Hepatocyte (in vitro differentiated cells): ENCODE measurements around the gene LRRTM3. TPM values are rescaled to one million over a fixed set of nuclear protein-coding genes. Genes with fewer than 3 reads are reported as not detected.

Experiments
- DNase-seq: peaks from one replicate; pipeline ENCODE4 v3.0.0-alpha.2; 2016; ENCODE audit warnings: low spot score
- H2AFZ ChIP-seq: fragments of 200-600 bp; sonication (generic); 2 replicates; pipeline ENCODE4 v1.6.0; 2016; ENCODE audit warnings: antibody characterized with exemption, mild to moderate bottlenecking
- H3K27ac ChIP-seq: fragments of 200-600 bp; sonication (generic); 2 replicates; pipeline ENCODE4 v1.5.1; 2016; ENCODE audit warnings: mild to moderate bottlenecking
- H3K27me3 ChIP-seq: fragments of 200-600 bp; sonication (generic); 2 replicates; pipeline ENCODE4 v1.6.1; 2016
- H3K36me3 ChIP-seq: fragments of 200-600 bp; sonication (generic); replicated peaks from 2 replicates; pipeline ENCODE4 v1.5.1; 2016; ENCODE audit warnings: low read depth; ENCODE audit not compliant: insufficient read depth
- H3K4me1 ChIP-seq: fragments of 200-600 bp; sonication (generic); 2 replicates; pipeline ENCODE4 v1.5.1; 2016; ENCODE audit warnings: mild to moderate bottlenecking, moderate library complexity; ENCODE audit not compliant: insufficient read depth
- H3K4me2 ChIP-seq: fragments of 200-600 bp; sonication (generic); 2 replicates; pipeline ENCODE4 v1.6.0; 2016
- H3K4me3 ChIP-seq: fragments of 200-600 bp; sonication (generic); 2 replicates; pipeline ENCODE4 v1.5.1; 2016; ENCODE audit warnings: mild to moderate bottlenecking
- H3K79me2 ChIP-seq: fragments of 200-600 bp; sonication (generic); 2 replicates; pipeline ENCODE4 v1.6.0; 2017; ENCODE audit warnings: mild to moderate bottlenecking
- H3K9me2 ChIP-seq: fragments of 200-600 bp; sonication (generic); replicated peaks from 2 replicates; pipeline ENCODE4 v1.6.0; 2017; ENCODE audit warnings: mild to moderate bottlenecking; ENCODE audit not compliant: insufficient read depth
- H3K9me3 ChIP-seq: fragments of 200-600 bp; sonication (generic); 2 replicates; pipeline ENCODE4 v1.5.1; 2016; ENCODE audit warnings: low read depth, mild to moderate bottlenecking
- H4K20me1 ChIP-seq: fragments of 200-600 bp; sonication (generic); 2 replicates; pipeline ENCODE4 v1.6.0; 2016; ENCODE audit warnings: mild to moderate bottlenecking; ENCODE audit not compliant: insufficient read depth, poor library complexity, severe bottlenecking
- EZH2 ChIP-seq: fragments of 200-600 bp; sonication (generic); IDR thresholded peaks from 2 replicates; pipeline ENCODE4 v1.6.1; 2016; ENCODE audit warnings: antibody characterized with exemption, mild to moderate bottlenecking, borderline replicate concordance
- EZH2phosphoT487 ChIP-seq: fragments of 200-600 bp; sonication (generic); IDR thresholded peaks from one replicate; pipeline ENCODE4 v1.6.1; 2018; ENCODE audit warnings: antibody characterized with exemption, mild to moderate bottlenecking, low read depth, moderate library complexity; ENCODE audit not compliant: unreplicated experiment, severe bottlenecking
- WGBS: methylation state at CpG from one replicate; pipeline ENCODE4 v1.1.6; 2016; ENCODE audit warnings: low lambda C conversion rate; ENCODE audit errors: missing lambda C conversion rate; 5-methylcytosine and 5-hydroxymethylcytosine counted together
- polyA plus RNA-seq: library from polyadenylated mRNA; unstranded; fragments of >200 nt; fragmentation: Nextera tagmentation; extraction: Ambion mirVana; gene quantifications from 2 replicates; pipeline ENCODE4 v1.2.1, GENCODE V29; 2016
- total RNA-seq: library from RNA; depleted of rRNA; stranded (reverse); fragments of >200 nt; gene quantifications from 2 replicates; pipeline ENCODE4 v1.2.3, GENCODE V29; 2014
- TF ChIP-seq, protein P1 (sequence below): fragments of 200-600 bp; sonication (generic); IDR thresholded peaks from 2 replicates; pipeline ENCODE4 v1.5.1; 2016; ENCODE audit warnings: antibody characterized with exemption, mild to moderate bottlenecking; ENCODE audit not compliant: poor library complexity

Gene LRRTM3
- total and polyA plus RNA-seq, 2 experiments from 2014 or later: 0.68 to 0.77 TPM

DNA sequence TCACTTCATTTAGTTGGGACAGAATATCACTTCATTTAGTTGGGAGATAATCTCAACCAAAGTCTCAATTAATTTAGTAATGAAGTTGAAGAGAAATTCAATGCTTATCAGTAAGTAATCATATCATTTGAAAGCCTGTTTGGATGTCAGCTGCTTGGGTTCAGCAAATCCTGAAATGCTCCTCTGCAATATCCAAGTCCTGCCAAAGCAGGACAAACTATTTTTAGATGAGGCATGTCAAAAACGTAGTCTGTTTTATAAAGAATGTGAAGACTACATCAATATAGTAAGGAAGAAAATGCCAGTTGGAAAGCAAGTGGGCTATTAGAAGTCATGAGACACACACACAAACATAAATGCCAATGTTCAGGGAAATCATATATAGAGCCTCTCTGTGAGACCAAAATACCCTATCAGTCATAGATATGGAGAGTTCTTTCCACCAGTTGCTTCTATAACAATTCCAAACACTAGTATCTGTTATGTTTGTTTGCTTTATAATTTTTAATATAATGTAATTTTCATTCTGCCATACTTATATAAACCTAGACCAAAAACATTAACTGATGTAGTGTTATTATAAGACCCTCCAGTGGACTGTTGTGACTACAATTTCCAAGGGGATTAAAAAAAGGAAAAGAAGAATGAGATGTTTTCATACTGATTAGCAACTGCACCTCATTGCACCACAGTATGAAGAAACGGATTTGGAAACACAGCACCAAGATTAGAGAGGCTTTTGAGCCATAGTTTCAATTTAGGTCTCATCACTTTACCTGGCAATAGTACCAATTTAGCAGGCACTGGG, 160.7 kb downstream of the LRRTM3 start:
- no peak overlapping the region for H3K27ac ChIP-seq
- H3K4me2 ChIP-seq: no peak overlapping the region
- no peak overlapping the region for H2AFZ ChIP-seq
- no peak for DNase-seq
- no peaks in the 10 kb centered on the region for H3K4me1 ChIP-seq
- no peaks in the 10 kb centered on the region for H3K27me3 ChIP-seq
- H4K20me1 ChIP-seq: no peaks in the 10 kb centered on the region
- H3K79me2 ChIP-seq: no peaks in the 10 kb centered on the region
- no peaks in the 10 kb centered on the region for H3K36me3 ChIP-seq
- H3K4me3 ChIP-seq: no peak overlapping the region
- H3K9me2 ChIP-seq: no peaks in the 10 kb centered on the region
- no peak for TF ChIP-seq EZH2phosphoT487
- TF ChIP-seq EZH2: no peak
- TF ChIP-seq, protein P1, sequence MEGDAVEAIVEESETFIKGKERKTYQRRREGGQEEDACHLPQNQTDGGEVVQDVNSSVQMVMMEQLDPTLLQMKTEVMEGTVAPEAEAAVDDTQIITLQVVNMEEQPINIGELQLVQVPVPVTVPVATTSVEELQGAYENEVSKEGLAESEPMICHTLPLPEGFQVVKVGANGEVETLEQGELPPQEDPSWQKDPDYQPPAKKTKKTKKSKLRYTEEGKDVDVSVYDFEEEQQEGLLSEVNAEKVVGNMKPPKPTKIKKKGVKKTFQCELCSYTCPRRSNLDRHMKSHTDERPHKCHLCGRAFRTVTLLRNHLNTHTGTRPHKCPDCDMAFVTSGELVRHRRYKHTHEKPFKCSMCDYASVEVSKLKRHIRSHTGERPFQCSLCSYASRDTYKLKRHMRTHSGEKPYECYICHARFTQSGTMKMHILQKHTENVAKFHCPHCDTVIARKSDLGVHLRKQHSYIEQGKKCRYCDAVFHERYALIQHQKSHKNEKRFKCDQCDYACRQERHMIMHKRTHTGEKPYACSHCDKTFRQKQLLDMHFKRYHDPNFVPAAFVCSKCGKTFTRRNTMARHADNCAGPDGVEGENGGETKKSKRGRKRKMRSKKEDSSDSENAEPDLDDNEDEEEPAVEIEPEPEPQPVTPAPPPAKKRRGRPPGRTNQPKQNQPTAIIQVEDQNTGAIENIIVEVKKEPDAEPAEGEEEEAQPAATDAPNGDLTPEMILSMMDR: no peak
- 86% methylated on average over 2 of the region's 2 CpGs for WGBS
- H3K9me3 ChIP-seq: no peaks in the 10 kb centered on the region

DNA sequence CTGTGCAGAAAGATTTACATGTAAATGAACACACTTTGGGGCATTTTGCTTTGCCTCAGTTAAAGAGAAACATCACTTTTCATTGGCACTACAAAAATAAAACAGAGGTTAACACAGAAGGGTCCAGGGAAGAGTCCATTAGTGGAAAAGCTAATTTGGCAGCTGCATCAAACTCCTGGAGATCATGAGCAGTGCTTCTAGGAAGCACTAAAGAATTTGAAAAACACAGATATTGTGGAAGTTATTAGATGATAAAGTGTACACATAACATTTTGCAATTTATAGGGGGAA, 161.2 kb downstream of the LRRTM3 start:
- no peak overlapping the region for H3K27ac ChIP-seq
- no peak overlapping the region for H2AFZ ChIP-seq
- H3K79me2 ChIP-seq: no peaks in the 10 kb centered on the region
- H3K36me3 ChIP-seq: no peaks in the 10 kb centered on the region
- no peaks in the 10 kb centered on the region for H3K9me3 ChIP-seq
- no peak overlapping the region for H3K4me2 ChIP-seq
- no peak for TF ChIP-seq EZH2
- TF ChIP-seq, protein P1: no peak
- TF ChIP-seq EZH2phosphoT487: no peak
- no peak overlapping the region for H3K4me3 ChIP-seq
- no peaks in the 10 kb centered on the region for H3K9me2 ChIP-seq
- no peaks in the 10 kb centered on the region for H3K27me3 ChIP-seq
- DNase-seq: no peak
- no peaks in the 10 kb centered on the region for H4K20me1 ChIP-seq
- no peaks in the 10 kb centered on the region for H3K4me1 ChIP-seq

DNA sequence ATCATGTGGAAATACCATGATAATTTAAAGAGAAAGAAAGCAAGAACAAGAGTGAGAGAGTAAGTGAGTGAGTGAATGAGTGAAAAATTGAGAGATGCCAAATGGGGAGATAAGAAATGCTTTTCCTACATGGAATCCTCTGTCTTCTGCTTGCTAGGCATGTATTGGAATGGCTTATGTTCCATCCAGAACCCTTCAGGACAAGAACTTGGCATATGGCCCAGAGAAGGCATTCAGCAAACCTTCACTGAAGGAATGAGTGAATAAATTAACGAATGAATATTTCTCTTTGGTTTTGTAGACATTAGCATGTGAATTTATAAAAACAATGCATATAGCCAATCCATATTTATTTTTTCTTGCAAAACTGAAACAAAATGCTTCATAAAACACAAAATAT, 162.2 kb downstream of the LRRTM3 start:
- Histone ChIP-seq H2AFZ (no peak overlapping the region), H3K4me2 (no peak overlapping the region), H4K20me1 (no peaks in the 10 kb centered on the region), H3K27ac (no peak overlapping the region), H3K4me3 (no peak overlapping the region), H3K4me1 (no peaks in the 10 kb centered on the region), H3K27me3 (no peaks in the 10 kb centered on the region), H3K36me3 (no peaks in the 10 kb centered on the region), H3K9me3 (no peaks in the 10 kb centered on the region), H3K9me2 (no peaks in the 10 kb centered on the region), H3K79me2 (no peaks in the 10 kb centered on the region)
- TF ChIP-seq EZH2phosphoT487: no peak
- TF ChIP-seq, protein P1: no peak
- no peak for TF ChIP-seq EZH2
- WGBS: 86% methylated on average over 1 of the region's 1 CpG
- no peak for DNase-seq
